Activated B cell treated with CpG ODN at 0.5 μM for 24 hours (primary cell): ENCODE data around the gene ADGRA3. TPM values are rescaled to one million over a fixed set of nuclear protein-coding genes. Genes with fewer than 3 reads are reported as not detected.

Source experiments
- ATAC-seq: fragments of 200-7000 bp; cut with Tn5 transposase; one replicate; pipeline ENCODE4 v1.10.0; 2021; ENCODE audit warnings: low read depth, mild to moderate bottlenecking, moderate library complexity
- CTCF ChIA-PET: fragments of 350-600 bp; sonication (Branson Sonifier 250); formaldehyde crosslinking; loops from one replicate; lab custom pipeline; 2021; ENCODE audit warnings: antibody characterized with exemption; lab: Charles Lee
- POLR2A ChIA-PET: fragments of 350-600 bp; sonication (Branson Sonifier 250); formaldehyde crosslinking; loops from one replicate; lab custom pipeline; 2021; ENCODE audit warnings: antibody characterized with exemption; lab: Charles Lee
- DNase-seq: peaks from one replicate; pipeline ENCODE4 v3.0.0; 2022
- H3K27ac Mint-ChIP-seq: one replicate; pipeline ENCODE4 v1.8.0; 2020; ENCODE audit warnings: mixed read lengths
- H3K27me3 Mint-ChIP-seq: one replicate; pipeline ENCODE4 v1.8.0; 2021; ENCODE audit warnings: mixed read lengths
- H3K36me3 Mint-ChIP-seq: one replicate; pipeline ENCODE4 v1.8.0; 2021; ENCODE audit warnings: low read depth, mixed read lengths
- H3K4me1 Mint-ChIP-seq: one replicate; pipeline ENCODE4 v1.8.0; 2021; ENCODE audit warnings: mixed read lengths
- H3K4me3 Mint-ChIP-seq: one replicate; pipeline ENCODE4 v1.8.0; 2020; ENCODE audit warnings: mild to moderate bottlenecking, mixed read lengths
- H3K9me3 Mint-ChIP-seq: one replicate; pipeline ENCODE4 v1.8.0; 2020; ENCODE audit warnings: mixed read lengths
- intact Hi-C: fragments of 100-400 bp; cut with micrococcal nuclease; formaldehyde crosslinking; loops from one replicate; pipeline ENCODE4 v1.15.1; 2024
- total RNA-seq: library from RNA; stranded (reverse); gene quantifications from 2 replicates; pipeline ENCODE4 v1.2.3, GENCODE V29; 2022
- TF ChIP-seq, protein P1 (sequence below): fragments of 200-600 bp; IDR thresholded peaks from one replicate; pipeline ENCODE4 v1.8.0; 2022; ENCODE audit warnings: antibody characterized with exemption, mild to moderate bottlenecking

The ADGRA3 gene
- total RNA-seq, 1 donor from 2014 or later = not detected

DNA sequence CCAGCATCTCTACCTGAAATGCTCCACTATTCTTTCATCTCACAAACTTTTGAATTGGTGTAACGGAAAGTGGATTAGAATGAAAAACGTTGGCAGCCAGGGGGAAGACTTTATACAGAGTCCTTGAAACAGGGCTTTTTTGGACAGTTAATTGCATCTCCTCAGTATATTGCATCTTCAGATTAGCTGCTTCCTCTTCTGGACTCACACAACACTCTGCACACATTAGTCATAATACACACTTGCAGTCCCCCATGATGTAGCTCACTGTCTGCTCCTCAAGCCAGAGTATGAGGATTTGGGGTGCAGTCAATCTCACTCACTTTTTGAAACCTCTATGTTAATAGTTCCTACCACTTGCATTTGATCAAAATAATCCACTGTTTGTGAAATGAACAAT lies 101.0 kb downstream of the ADGRA3 start:
- H3K27ac Mint-ChIP-seq = no peak overlapping the region
- no peaks in the 10 kb centered on the region for H3K4me1 Mint-ChIP-seq
- DNase-seq = no peak
- no peak overlapping the region for H3K4me3 Mint-ChIP-seq
- ChIA-PET CTCF (no interaction called here), POLR2A (no interaction called here)
- H3K9me3 Mint-ChIP-seq = no peaks in the 10 kb centered on the region
- TF ChIP-seq, protein P1, sequence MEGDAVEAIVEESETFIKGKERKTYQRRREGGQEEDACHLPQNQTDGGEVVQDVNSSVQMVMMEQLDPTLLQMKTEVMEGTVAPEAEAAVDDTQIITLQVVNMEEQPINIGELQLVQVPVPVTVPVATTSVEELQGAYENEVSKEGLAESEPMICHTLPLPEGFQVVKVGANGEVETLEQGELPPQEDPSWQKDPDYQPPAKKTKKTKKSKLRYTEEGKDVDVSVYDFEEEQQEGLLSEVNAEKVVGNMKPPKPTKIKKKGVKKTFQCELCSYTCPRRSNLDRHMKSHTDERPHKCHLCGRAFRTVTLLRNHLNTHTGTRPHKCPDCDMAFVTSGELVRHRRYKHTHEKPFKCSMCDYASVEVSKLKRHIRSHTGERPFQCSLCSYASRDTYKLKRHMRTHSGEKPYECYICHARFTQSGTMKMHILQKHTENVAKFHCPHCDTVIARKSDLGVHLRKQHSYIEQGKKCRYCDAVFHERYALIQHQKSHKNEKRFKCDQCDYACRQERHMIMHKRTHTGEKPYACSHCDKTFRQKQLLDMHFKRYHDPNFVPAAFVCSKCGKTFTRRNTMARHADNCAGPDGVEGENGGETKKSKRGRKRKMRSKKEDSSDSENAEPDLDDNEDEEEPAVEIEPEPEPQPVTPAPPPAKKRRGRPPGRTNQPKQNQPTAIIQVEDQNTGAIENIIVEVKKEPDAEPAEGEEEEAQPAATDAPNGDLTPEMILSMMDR = no peak
- no peaks in the 10 kb centered on the region for H3K27me3 Mint-ChIP-seq
- no peaks in the 10 kb centered on the region for H3K36me3 Mint-ChIP-seq
- ATAC-seq = no peak
- intact Hi-C loops = no loop called here

DNA sequence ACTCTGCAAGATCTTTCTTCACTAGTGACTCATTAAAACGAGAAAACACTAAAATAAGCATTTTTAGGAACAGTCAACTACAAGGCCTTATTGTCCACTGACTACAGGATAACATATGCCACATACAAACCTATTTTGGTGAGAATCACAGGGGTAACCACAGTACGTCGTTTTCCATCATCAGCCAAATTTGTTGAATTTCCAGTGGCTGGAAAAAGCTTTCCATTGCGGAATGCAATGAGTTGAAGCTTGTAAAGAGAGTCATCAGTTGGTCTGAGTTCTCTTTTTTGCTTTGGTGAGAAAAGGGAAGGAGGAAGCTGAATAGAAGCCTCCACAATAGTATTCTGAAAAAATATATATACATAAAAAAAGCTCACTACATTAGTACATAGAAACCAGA lies 102.4 kb downstream of the ADGRA3 start:
- CTCF ChIA-PET = no interaction called here

GRCh38 chr4:22412013-22412412 lies 103.9 kb downstream of the ADGRA3 start:
- Mint-ChIP-seq H3K27ac (no peak overlapping the region), H3K36me3 (no peaks in the 10 kb centered on the region), H3K4me3 (no peak overlapping the region), H3K4me1 (no peaks in the 10 kb centered on the region), H3K9me3 (no peaks in the 10 kb centered on the region), H3K27me3 (no peaks in the 10 kb centered on the region)
- TF ChIP-seq, protein P1 = no peak
- POLR2A ChIA-PET = no interaction called here
- CTCF ChIA-PET = no interaction called here
- intact Hi-C loops = no loop called here
- ATAC-seq = no peak
- no peak for DNase-seq

More for the DNA sequence above, 102.4 kb downstream of the ADGRA3 start:
- POLR2A ChIA-PET = no interaction called here
- Mint-ChIP-seq H3K27ac (no peak overlapping the region), H3K27me3 (no peaks in the 10 kb centered on the region), H3K36me3 (no peaks in the 10 kb centered on the region), H3K9me3 (no peaks in the 10 kb centered on the region), H3K4me3 (no peak overlapping the region), H3K4me1 (no peaks in the 10 kb centered on the region)
- TF ChIP-seq, protein P1 = no peak
- no peak for ATAC-seq
- intact Hi-C loops = no loop called here
- DNase-seq = no peak

GRCh38 chr4:22410645-22411247 lies 105.1 kb downstream of the ADGRA3 start:
- H3K4me1 Mint-ChIP-seq = no peaks in the 10 kb centered on the region
- H3K9me3 Mint-ChIP-seq = no peaks in the 10 kb centered on the region
- DNase-seq (no peak), ATAC-seq (no peak)
- H3K27me3 Mint-ChIP-seq = no peaks in the 10 kb centered on the region
- intact Hi-C loops = loop anchor here (1.0 kb wide), 1 partner anchor 280 kb away; no protein-coding TSS in a partner anchor
- no peak overlapping the region for H3K4me3 Mint-ChIP-seq
- H3K27ac Mint-ChIP-seq = no peak overlapping the region
- POLR2A ChIA-PET = no interaction called here
- CTCF ChIA-PET = interaction anchor here (1.6 kb wide), 1 partner anchor 279 kb away, joined by 6 read pairs; no protein-coding TSS in a partner anchor
- H3K36me3 Mint-ChIP-seq = no peaks in the 10 kb centered on the region
- TF ChIP-seq, protein P1 = peak; percentile 33

DNA sequence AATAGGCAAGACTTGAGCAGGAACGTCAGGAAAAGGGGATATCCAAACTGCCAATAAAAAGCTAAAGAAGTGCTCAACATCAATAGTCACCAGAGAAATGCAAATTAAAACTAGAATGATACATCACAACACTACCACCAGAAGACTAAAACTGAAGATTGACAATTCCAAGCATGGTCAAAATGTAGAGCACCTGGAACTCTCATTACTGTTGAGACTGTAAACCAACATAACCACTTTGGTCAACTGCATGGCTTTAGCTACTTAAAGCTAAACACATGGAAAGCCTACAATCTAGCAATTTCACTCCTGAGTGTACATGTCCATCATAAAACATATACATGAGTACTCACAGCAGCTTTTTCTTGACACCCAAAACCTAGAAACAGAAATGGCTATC lies 107.4 kb downstream of the ADGRA3 start:
- no peak overlapping the region for H3K27ac Mint-ChIP-seq
- H3K36me3 Mint-ChIP-seq = no peaks in the 10 kb centered on the region
- no peak for ATAC-seq
- H3K4me3 Mint-ChIP-seq = no peak overlapping the region
- ChIA-PET POLR2A (no interaction called here), CTCF (no interaction called here)
- no peaks in the 10 kb centered on the region for H3K9me3 Mint-ChIP-seq
- no peaks in the 10 kb centered on the region for H3K27me3 Mint-ChIP-seq
- H3K4me1 Mint-ChIP-seq = no peaks in the 10 kb centered on the region
- no peak for DNase-seq
- TF ChIP-seq, protein P1 = no peak
- intact Hi-C loops = no loop called here
